ENCODE results near the gene MDP1.

The MDP1 gene

GRCh38 chr14:24197056-24197450 is 18.8 kb downstream of the MDP1 start:
- no peak for DNase-seq (ENCODE audit: low spot score)

GRCh38 chr14:24196071-24197055 is 19.5 kb downstream of the MDP1 start:
- DNase-seq (ENCODE audit: low spot score), result no peak

GRCh38 chr14:24195186-24196070 is 20.4 kb downstream of the MDP1 start, which contains the start of gene TM9SF1:
Gene TM9SF1 (minus strand): TSS chr14:24195441. CDS start chr14:24195019, 422 bp downstream.
- peak; percentile 87 for DNase-seq (ENCODE audit: low spot score)

- no peak for DNase-seq (ENCODE audit: low spot score)
Measured at GRCh38 chr14:24194873-24195185, 21.0 kb downstream of the MDP1 start.

- no peak for DNase-seq (ENCODE audit: low spot score)
Measured at GRCh38 chr14:24194186-24194872, 21.5 kb downstream of the MDP1 start.

GRCh38 chr14:24192933-24193332 is 22.9 kb downstream of the MDP1 start:
- DNase-seq (ENCODE audit: low spot score), result no peak

- no peak for DNase-seq (ENCODE audit: low spot score)
Measured at GRCh38 chr14:24190416-24190815, 25.4 kb downstream of the MDP1 start.

GRCh38 chr14:24189460-24189859 is 26.4 kb downstream of the MDP1 start:
- no peak for DNase-seq (ENCODE audit: low spot score)

GRCh38 chr14:24189059-24189375 is 26.8 kb downstream of the MDP1 start:
- DNase-seq (ENCODE audit: low spot score), result no peak

GRCh38 chr14:24188251-24189058 is 27.4 kb downstream of the MDP1 start, which contains the start of gene IPO4:
Gene IPO4 (minus strand): TSS chr14:24188816. CDS start chr14:24188787, 29 bp downstream.
- DNase-seq (ENCODE audit: low spot score), result peak; percentile 97

- DNase-seq (ENCODE audit: low spot score), result no peak
Measured at GRCh38 chr14:24187539-24187915, 28.3 kb downstream of the MDP1 start.

GRCh38 chr14:24186831-24187538 is 28.9 kb downstream of the MDP1 start:
- DNase-seq (ENCODE audit: low spot score), result no peak

- no peak for DNase-seq (ENCODE audit: low spot score)
Measured at GRCh38 chr14:24185741-24186140, 30.1 kb downstream of the MDP1 start.

GRCh38 chr14:24185026-24185425 is 30.8 kb downstream of the MDP1 start:
- DNase-seq (ENCODE audit: low spot score), result no peak

GRCh38 chr14:24184104-24184970 is 31.5 kb downstream of the MDP1 start:
- DNase-seq (ENCODE audit: low spot score), result no peak

- DNase-seq (ENCODE audit: low spot score), result no peak
Measured at GRCh38 chr14:24183014-24183481, 32.8 kb downstream of the MDP1 start.

GRCh38 chr14:24182110-24182882 is 33.6 kb downstream of the MDP1 start:
- DNase-seq (ENCODE audit: low spot score), result no peak

- no peak for DNase-seq (ENCODE audit: low spot score)
Measured at GRCh38 chr14:24181371-24182077, 34.3 kb downstream of the MDP1 start.
